A673 (cell line): ENCODE data around the gene CACHD1. TPM values are rescaled to one million over a fixed set of nuclear protein-coding genes. Genes with fewer than 3 reads are reported as not detected.

Source experiments
- BruUV-seq: library from RNA; stranded (reverse); fragments of 400-500 nt; replicated peaks from 2 replicates; lab custom pipeline; 2021; lab: Mats Ljungman, UMichigan
- CTCF ChIA-PET: fragments of 300-600 bp; sonication (Branson Sonifier 250); formaldehyde crosslinking; loops from one replicate; lab custom pipeline; 2022; ENCODE audit warnings: antibody characterized with exemption; lab: Charles Lee
- POLR2A ChIA-PET: fragments of 300-600 bp; sonication (Branson Sonifier 250); formaldehyde crosslinking; loops from one replicate; lab custom pipeline; 2022; ENCODE audit warnings: antibody characterized with exemption; ENCODE audit not compliant: low non-redundant PET; lab: Charles Lee
- DNase-seq: peaks from one replicate; pipeline ENCODE4 v3.0.0-alpha.2; 2015; ENCODE audit warnings: low spot score
- H3K27ac ChIP-seq: fragments of 200-600 bp; sonication (generic); 2 replicates; pipeline ENCODE4 v1.5.1; 2016; ENCODE audit warnings: mixed run types, low read depth, mild to moderate bottlenecking, mixed read lengths, antibody characterized with exemption, low read length; ENCODE audit not compliant: poor library complexity, severe bottlenecking
- H3K27me3 ChIP-seq: fragments of 200-600 bp; sonication (generic); replicated peaks from 2 replicates; pipeline ENCODE4 v1.6.1; 2017; ENCODE audit warnings: mixed run types, low read depth, mild to moderate bottlenecking, mixed read lengths, antibody characterized with exemption, low read length; ENCODE audit not compliant: insufficient read depth, poor library complexity
- H3K36me3 ChIP-seq: fragments of 200-600 bp; sonication (generic); 2 replicates; pipeline ENCODE4 v1.6.1; 2016; ENCODE audit warnings: mixed run types, mild to moderate bottlenecking, mixed read lengths, antibody characterized with exemption, low read length; ENCODE audit not compliant: insufficient read depth, poor library complexity, severe bottlenecking
- H3K4me1 ChIP-seq: fragments of 200-600 bp; sonication (generic); 2 replicates; pipeline ENCODE4 v1.6.1; 2017; ENCODE audit warnings: mixed run types, mild to moderate bottlenecking, mixed read lengths, antibody characterized with exemption, low read length; ENCODE audit not compliant: insufficient read depth, poor library complexity, severe bottlenecking
- H3K4me3 ChIP-seq: fragments of 200-600 bp; sonication (generic); 2 replicates; pipeline ENCODE4 v1.5.1; 2016; ENCODE audit warnings: low read depth, mixed run types, mild to moderate bottlenecking, mixed read lengths, low read length; ENCODE audit not compliant: poor library complexity, severe bottlenecking
- H3K9me3 ChIP-seq: fragments of 200-600 bp; sonication (generic); 2 replicates; pipeline ENCODE4 v1.6.1; 2016; ENCODE audit warnings: mixed run types, low read depth, mild to moderate bottlenecking, mixed read lengths, antibody characterized with exemption, low read length; ENCODE audit not compliant: poor library complexity, severe bottlenecking
- CTCF ChIP-seq: fragments of 300-800, 200-600 bp; sonication (generic); conservative IDR thresholded peaks from 2 replicates; pipeline ENCODE4 v1.5.1; 2017; ENCODE audit warnings: low read depth, mild to moderate bottlenecking, antibody characterized with exemption, low read length, moderate library complexity, mixed read lengths
- EZH2 ChIP-seq: fragments of 200-600 bp; sonication (generic); IDR thresholded peaks from 2 replicates; pipeline ENCODE4 v1.6.1; 2017; ENCODE audit warnings: borderline replicate concordance, low read depth, mild to moderate bottlenecking, mixed read lengths, antibody characterized with exemption, low read length; ENCODE audit not compliant: poor library complexity, severe bottlenecking
- intact Hi-C: fragments of 100-400 bp; cut with micrococcal nuclease; formaldehyde crosslinking; loops from one replicate; pipeline ENCODE4 v1.10.0; 2022; ENCODE audit not compliant: unreplicated experiment
- total RNA-seq: library from RNA; stranded (reverse); gene quantifications from 2 replicates; pipeline ENCODE4 v1.2.3, GENCODE V29; 2021

Gene CACHD1
- total RNA-seq, 1 experiment from 2014 or later = 39.2 TPM

DNA sequence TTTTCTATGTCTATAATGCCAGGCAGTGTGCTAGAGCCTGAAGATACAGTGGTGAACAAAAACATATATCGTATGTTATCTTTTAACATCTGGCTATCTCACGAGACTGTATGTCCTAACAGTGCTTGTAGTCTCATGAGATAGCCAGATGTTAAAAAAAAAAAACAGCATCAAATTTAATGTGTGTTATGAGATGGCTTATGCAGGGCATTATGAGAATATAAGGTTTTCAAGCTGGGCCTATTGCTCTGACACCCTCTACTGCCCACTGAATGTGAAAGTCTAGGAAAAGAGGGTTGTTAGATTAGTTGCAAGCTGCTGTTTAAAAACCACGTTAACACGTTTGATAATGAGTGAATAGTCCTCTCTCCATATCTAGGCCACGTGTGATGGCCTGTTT is 109.8 kb downstream of the CACHD1 start:
- CTCF ChIA-PET = no interaction called here
- POLR2A ChIA-PET = no interaction called here
- TF ChIP-seq CTCF (no peak), EZH2 (no peak)
- Histone ChIP-seq H3K4me3 (no peak overlapping the region), H3K9me3 (no peaks in the 10 kb centered on the region), H3K27ac (no peak overlapping the region), H3K36me3 (no peaks in the 10 kb centered on the region), H3K4me1 (peaks cover 16% of the 10 kb centered on the region), H3K27me3 (no peaks in the 10 kb centered on the region)
- intact Hi-C loops = no loop called here
- DNase-seq = no peak
- no TSS peak for BruUV-seq

DNA sequence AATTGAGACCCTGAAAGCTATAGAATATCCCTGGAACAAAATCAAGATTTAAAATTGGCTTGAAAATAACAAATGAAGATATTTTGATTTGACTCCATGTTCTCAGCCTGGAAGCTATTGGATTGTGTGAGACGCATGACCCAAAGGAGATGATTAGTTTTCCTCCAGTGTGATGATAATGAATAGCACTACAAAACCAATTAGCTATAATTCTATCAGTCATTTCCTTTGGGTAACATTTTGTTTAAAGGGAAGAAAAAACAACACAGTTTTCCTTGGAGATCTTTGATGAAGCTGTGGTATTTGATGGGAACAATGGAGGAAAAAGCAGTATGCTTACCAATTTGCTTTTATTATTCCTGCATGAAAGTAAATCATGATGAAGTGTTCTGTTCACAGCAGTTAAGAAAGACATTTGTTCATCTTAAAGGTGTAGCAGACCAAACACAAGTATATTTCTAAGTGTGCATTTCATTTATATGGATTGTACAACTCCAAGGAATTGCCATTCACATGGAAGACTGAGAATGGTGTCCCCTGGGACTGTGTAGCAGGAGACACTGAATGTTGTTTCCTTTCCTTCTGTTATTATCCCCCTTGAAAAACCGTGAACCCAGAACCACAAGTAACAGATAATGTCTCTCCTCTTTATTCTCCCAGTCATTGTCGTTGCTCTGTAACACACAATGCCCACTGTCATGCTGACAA is 111.4 kb downstream of the CACHD1 start:
- TF ChIP-seq CTCF = no peak
- no peak for TF ChIP-seq EZH2
- Histone ChIP-seq H3K27me3 (no peaks in the 10 kb centered on the region), H3K4me1 (peaks cover 16% of the 10 kb centered on the region), H3K36me3 (no peaks in the 10 kb centered on the region), H3K9me3 (no peaks in the 10 kb centered on the region), H3K4me3 (no peak overlapping the region), H3K27ac (no peak overlapping the region)
- BruUV-seq = no TSS peak
- DNase-seq = peak; percentile 46
- intact Hi-C loops = no loop called here
- ChIA-PET POLR2A (no interaction called here), CTCF (no interaction called here)

GRCh38 chr1:64581843-64582185 is 111.9 kb downstream of the CACHD1 start:
- BruUV-seq = no TSS peak
- H3K4me1 ChIP-seq = peaks cover 16% of the 10 kb centered on the region
- no peak for DNase-seq
- H3K36me3 ChIP-seq = no peaks in the 10 kb centered on the region
- POLR2A ChIA-PET = no interaction called here
- H3K9me3 ChIP-seq = no peaks in the 10 kb centered on the region
- H3K27me3 ChIP-seq = no peaks in the 10 kb centered on the region
- CTCF ChIA-PET = no interaction called here
- TF ChIP-seq EZH2 (no peak), CTCF (no peak)
- no peak overlapping the region for H3K4me3 ChIP-seq
- intact Hi-C loops = no loop called here
- no peak overlapping the region for H3K27ac ChIP-seq
